ENCODE measurements around the gene SASH1. TPM values are rescaled to one million over a fixed set of nuclear protein-coding genes. Genes with fewer than 3 reads are reported as not detected.

The SASH1 gene
- polyA plus RNA-seq, 1 donor from 2014 or later, result 7.0 TPM

- Histone ChIP-seq H3K79me2 (replicated peaks; ENCODE audit: insufficient read depth, low read length) (no peaks in the 10 kb centered on the region), H3K4me2 (ENCODE audit: low read length) (no peak overlapping the region), H3K27ac (ENCODE audit: low read length) (no peak overlapping the region), H3K27me3 (ENCODE audit: insufficient read depth, low read depth, low read length) (no peaks in the 10 kb centered on the region), H3K9me2 (ENCODE audit: insufficient read depth, low read length) (no peaks in the 10 kb centered on the region), H3K9ac (ENCODE audit: low read length) (no peak overlapping the region), H4K20me1 (ENCODE audit: insufficient read depth) (no peaks in the 10 kb centered on the region), H2AFZ (ENCODE audit: low read depth, low read length) (no peak overlapping the region), H3K4me3 (ENCODE audit: low read length) (no peak overlapping the region), H3K36me3 (ENCODE audit: insufficient read depth, low read length) (no peaks in the 10 kb centered on the region), H3F3A (ENCODE audit: insufficient read depth, low read length, poor library complexity, severe bottlenecking) (no peaks in the 10 kb centered on the region), H3K9me3 (ENCODE audit: low read length) (no peaks in the 10 kb centered on the region)
- TF ChIP-seq POLR2AphosphoS5 (IDR thresholded peaks at IDR 0.05) (no peak), MXI1 (conservative IDR thresholded peaks at IDR 0.05; ENCODE audit: poor library complexity, severe bottlenecking) (no peak), EZH2 (IDR thresholded peaks at IDR 0.05; ENCODE audit: borderline replicate concordance, insufficient read depth, low read length, poor library complexity, severe bottlenecking) (no peak), SMC3 (conservative IDR thresholded peaks at IDR 0.05; ENCODE audit: poor library complexity) (no peak), TAF1 (IDR thresholded peaks at IDR 0.05; ENCODE audit: low read depth) (no peak)
- TF ChIP-seq, protein P1, sequence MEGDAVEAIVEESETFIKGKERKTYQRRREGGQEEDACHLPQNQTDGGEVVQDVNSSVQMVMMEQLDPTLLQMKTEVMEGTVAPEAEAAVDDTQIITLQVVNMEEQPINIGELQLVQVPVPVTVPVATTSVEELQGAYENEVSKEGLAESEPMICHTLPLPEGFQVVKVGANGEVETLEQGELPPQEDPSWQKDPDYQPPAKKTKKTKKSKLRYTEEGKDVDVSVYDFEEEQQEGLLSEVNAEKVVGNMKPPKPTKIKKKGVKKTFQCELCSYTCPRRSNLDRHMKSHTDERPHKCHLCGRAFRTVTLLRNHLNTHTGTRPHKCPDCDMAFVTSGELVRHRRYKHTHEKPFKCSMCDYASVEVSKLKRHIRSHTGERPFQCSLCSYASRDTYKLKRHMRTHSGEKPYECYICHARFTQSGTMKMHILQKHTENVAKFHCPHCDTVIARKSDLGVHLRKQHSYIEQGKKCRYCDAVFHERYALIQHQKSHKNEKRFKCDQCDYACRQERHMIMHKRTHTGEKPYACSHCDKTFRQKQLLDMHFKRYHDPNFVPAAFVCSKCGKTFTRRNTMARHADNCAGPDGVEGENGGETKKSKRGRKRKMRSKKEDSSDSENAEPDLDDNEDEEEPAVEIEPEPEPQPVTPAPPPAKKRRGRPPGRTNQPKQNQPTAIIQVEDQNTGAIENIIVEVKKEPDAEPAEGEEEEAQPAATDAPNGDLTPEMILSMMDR (IDR thresholded peaks at IDR 0.05; ENCODE audit: poor library complexity, severe bottlenecking), result no peak
These were observed 73.8 kb downstream of the SASH1 start for GRCh38 chr6:148416330-148416965.

DNA sequence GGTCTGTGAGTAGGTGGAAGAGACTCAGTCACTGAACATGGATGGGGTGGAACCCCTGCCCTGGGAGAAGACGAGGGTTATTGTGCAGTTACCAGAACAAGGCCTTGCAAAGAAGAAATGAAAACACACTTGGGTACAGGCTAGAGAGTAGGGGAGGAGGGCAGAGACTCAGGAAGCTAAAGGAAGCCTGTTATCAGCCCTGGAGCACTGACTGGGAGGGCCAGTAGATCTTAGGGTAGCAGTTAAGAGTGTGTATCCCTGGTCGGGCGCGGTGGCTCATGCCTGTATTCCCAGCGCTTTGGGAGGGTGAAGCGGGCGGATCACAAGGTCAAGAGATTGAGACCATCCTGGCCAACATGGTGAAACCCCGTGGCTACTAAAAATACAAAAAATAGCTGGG, 74.4 kb downstream of the SASH1 start:
- no peaks in the 10 kb centered on the region for H3F3A ChIP-seq (ENCODE audit: insufficient read depth, low read length, poor library complexity, severe bottlenecking)
- H4K20me1 ChIP-seq (ENCODE audit: insufficient read depth), result no peaks in the 10 kb centered on the region
- no peak overlapping the region for H3K4me2 ChIP-seq (ENCODE audit: low read length)
- H2AFZ ChIP-seq (ENCODE audit: low read depth, low read length), result no peak overlapping the region
- no peaks in the 10 kb centered on the region for H3K36me3 ChIP-seq (ENCODE audit: insufficient read depth, low read length)
- H3K79me2 ChIP-seq (replicated peaks; ENCODE audit: insufficient read depth, low read length), result no peaks in the 10 kb centered on the region
- TF ChIP-seq TAF1 (IDR thresholded peaks at IDR 0.05; ENCODE audit: low read depth), result no peak
- no peak for TF ChIP-seq SMC3 (conservative IDR thresholded peaks at IDR 0.05; ENCODE audit: poor library complexity)
- H3K4me3 ChIP-seq (ENCODE audit: low read length), result no peak overlapping the region
- no peak overlapping the region for H3K27ac ChIP-seq (ENCODE audit: low read length)
- no peaks in the 10 kb centered on the region for H3K9me2 ChIP-seq (ENCODE audit: insufficient read depth, low read length)
- no peak overlapping the region for H3K9ac ChIP-seq (ENCODE audit: low read length)
- no peaks in the 10 kb centered on the region for H3K27me3 ChIP-seq (ENCODE audit: insufficient read depth, low read depth, low read length)
- no peaks in the 10 kb centered on the region for H3K9me3 ChIP-seq (ENCODE audit: low read length)

GRCh38 chr6:148419430-148419829, 76.8 kb downstream of the SASH1 start:
- no peaks in the 10 kb centered on the region for H3K36me3 ChIP-seq (ENCODE audit: insufficient read depth, low read length)
- no peaks in the 10 kb centered on the region for H3K27me3 ChIP-seq (ENCODE audit: insufficient read depth, low read depth, low read length)
- H3K27ac ChIP-seq (ENCODE audit: low read length), result no peak overlapping the region
- H4K20me1 ChIP-seq (ENCODE audit: insufficient read depth), result no peaks in the 10 kb centered on the region
- H3K79me2 ChIP-seq (replicated peaks; ENCODE audit: insufficient read depth, low read length), result no peaks in the 10 kb centered on the region
- H3F3A ChIP-seq (ENCODE audit: insufficient read depth, low read length, poor library complexity, severe bottlenecking), result no peaks in the 10 kb centered on the region
- no peak overlapping the region for H2AFZ ChIP-seq (ENCODE audit: low read depth, low read length)
- no peak overlapping the region for H3K4me2 ChIP-seq (ENCODE audit: low read length)
- H3K9me3 ChIP-seq (ENCODE audit: low read length), result no peaks in the 10 kb centered on the region
- no peak overlapping the region for H3K9ac ChIP-seq (ENCODE audit: low read length)
- no peaks in the 10 kb centered on the region for H3K9me2 ChIP-seq (ENCODE audit: insufficient read depth, low read length)
- TF ChIP-seq, protein P1 (IDR thresholded peaks at IDR 0.05; ENCODE audit: poor library complexity, severe bottlenecking), result no peak
- TF ChIP-seq TAF1 (IDR thresholded peaks at IDR 0.05; ENCODE audit: low read depth) (no peak), MXI1 (conservative IDR thresholded peaks at IDR 0.05; ENCODE audit: poor library complexity, severe bottlenecking) (no peak), EP300 (conservative IDR thresholded peaks at IDR 0.05; ENCODE audit: poor library complexity, severe bottlenecking) (no peak), EZH2 (IDR thresholded peaks at IDR 0.05; ENCODE audit: borderline replicate concordance, insufficient read depth, low read length, poor library complexity, severe bottlenecking) (no peak), SMC3 (conservative IDR thresholded peaks at IDR 0.05; ENCODE audit: poor library complexity) (no peak), RAD21 (conservative IDR thresholded peaks at IDR 0.05) (no peak), POLR2AphosphoS5 (IDR thresholded peaks at IDR 0.05) (no peak)
- TF ChIP-seq, protein P2, sequence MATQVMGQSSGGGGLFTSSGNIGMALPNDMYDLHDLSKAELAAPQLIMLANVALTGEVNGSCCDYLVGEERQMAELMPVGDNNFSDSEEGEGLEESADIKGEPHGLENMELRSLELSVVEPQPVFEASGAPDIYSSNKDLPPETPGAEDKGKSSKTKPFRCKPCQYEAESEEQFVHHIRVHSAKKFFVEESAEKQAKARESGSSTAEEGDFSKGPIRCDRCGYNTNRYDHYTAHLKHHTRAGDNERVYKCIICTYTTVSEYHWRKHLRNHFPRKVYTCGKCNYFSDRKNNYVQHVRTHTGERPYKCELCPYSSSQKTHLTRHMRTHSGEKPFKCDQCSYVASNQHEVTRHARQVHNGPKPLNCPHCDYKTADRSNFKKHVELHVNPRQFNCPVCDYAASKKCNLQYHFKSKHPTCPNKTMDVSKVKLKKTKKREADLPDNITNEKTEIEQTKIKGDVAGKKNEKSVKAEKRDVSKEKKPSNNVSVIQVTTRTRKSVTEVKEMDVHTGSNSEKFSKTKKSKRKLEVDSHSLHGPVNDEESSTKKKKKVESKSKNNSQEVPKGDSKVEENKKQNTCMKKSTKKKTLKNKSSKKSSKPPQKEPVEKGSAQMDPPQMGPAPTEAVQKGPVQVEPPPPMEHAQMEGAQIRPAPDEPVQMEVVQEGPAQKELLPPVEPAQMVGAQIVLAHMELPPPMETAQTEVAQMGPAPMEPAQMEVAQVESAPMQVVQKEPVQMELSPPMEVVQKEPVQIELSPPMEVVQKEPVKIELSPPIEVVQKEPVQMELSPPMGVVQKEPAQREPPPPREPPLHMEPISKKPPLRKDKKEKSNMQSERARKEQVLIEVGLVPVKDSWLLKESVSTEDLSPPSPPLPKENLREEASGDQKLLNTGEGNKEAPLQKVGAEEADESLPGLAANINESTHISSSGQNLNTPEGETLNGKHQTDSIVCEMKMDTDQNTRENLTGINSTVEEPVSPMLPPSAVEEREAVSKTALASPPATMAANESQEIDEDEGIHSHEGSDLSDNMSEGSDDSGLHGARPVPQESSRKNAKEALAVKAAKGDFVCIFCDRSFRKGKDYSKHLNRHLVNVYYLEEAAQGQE (IDR thresholded peaks at IDR 0.05; ENCODE audit: borderline replicate concordance), result no peak
- no peak overlapping the region for H3K4me3 ChIP-seq (ENCODE audit: low read length)

Measured in neural cell (in vitro differentiated cells).